ENCODE measurements around the gene TPM4.
"Not testable (repeated sequence)": the region's sequence is repeated elsewhere in the genome, so short reads cannot be mapped to it uniquely, and the experiment has no call there.

The TPM4 gene

DNA sequence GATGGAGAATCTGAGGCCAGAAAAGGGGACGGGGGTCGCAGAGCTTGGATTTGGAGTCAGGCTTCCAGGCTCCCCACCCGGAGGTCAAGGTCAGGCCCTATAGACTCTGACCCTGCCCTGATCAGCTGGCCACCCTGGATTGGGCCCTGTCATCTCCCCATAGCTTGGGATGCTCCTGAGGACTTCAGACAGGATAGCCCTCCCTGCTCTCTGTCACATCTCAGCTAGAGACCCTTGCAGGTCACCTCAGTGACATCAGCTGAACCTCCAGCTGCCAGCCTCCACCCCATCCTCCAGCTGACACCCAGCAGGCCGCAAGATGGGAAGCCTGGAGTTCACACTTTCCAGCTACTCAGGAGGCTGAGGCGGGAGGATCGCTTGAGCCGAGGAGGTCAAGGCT is 2.8 kb upstream of the TPM4 start:
- no peak for DNase-seq (ENCODE audit: low read depth in 3 of 3)

GRCh38 chr19:16073988-16074387 is 2.3 kb upstream of the TPM4 start:
- DNase-seq (ENCODE audit: low read depth in 3 of 3), result no peak

- DNase-seq (ENCODE audit: low read depth in 3 of 3), result no peak
Observed at GRCh38 chr19:16074488-16075365, 1.6 kb upstream of the TPM4 start.

GRCh38 chr19:16075430-16076153 is 703 bp upstream of the TPM4 start:
- no peak for DNase-seq (ENCODE audit: low read depth in 3 of 3)

DNA sequence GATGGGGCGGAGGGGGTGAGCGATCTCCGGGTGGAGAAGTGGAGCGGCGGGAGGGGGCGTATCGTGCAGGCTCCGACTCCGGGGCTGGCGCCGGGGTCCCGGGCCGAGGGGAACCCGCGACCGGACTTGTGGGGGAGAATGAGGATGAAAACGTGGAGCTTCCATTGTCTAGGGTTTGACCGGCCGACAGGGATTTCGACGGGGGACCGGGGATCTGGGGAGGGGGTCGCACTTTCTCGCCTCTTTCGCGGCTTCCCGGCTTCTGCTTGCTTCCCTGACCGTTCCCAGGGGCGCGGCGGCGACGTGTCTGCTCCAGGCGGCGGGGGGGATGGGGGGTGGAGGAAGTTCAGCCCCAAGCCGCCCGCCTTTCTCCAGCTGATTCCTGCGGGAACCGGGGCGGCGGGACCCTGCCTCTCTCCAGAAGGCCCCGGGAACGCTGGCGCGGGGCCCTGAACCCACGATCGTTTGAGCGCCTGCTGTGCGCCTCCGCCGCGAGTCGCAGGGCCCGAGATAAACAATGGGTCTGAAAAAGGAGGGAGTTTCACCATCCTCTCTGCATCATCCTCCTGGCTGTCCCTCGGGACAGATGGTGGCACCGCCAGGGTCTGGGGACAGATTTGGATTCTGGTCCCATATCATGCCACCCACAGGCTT is 790 bp downstream of the TPM4 start:
- DNase-seq (ENCODE audit: low read depth in 3 of 3), result no peak

- DNase-seq (ENCODE audit: low read depth in 3 of 3), result no peak
Observed at GRCh38 chr19:16077984-16078758, 1.9 kb downstream of the TPM4 start.

DNA sequence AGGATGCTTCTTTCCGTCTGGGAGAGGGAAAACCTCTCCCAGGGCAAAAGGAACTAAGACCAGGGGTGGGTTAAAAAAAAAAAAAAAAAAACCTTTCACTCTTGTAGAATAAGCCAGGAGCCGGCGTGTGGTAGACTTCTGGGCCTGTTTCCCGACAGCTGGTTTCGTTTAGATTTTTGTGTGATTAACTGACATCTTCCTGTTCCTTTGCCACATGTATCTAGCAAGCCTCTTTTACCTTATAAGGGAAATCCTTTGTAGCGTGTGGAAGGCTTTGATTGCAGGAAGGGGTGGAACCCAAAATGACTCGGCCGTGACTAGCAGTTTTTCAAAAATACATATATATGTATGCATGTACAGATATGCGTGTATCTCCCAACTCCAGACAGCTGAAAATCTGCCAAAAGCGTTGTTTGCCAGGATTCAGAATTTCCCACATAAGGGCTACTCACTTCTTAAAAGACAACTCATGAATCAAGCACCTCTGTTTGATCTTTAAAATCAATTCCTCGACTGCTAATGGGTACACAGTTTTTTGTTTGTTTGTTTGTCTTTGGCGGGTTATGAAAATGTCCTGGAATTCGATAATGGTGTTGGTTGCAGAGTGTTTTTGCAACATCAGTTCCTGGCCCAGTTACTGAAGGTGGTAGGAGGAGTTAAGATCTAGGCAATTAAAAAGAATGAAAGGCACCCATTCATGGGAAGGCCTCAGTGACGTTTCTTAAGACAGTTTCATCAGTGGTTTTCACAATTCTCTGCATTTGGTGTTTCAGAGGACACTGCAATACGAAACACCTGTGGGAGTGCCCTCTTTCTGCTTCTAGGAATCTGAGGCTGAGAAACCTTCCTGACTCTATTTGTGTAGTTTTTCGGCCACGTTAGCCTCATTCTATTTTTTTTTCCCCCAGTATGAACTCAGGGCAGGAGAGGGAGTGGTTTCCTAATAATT is 2.7 kb downstream of the TPM4 start:
- peak in 1 of 3 donors; percentile 45 for DNase-seq (ENCODE audit: low read depth in 3 of 3)

GRCh38 chr19:16084067-16084685 is 7.9 kb downstream of the TPM4 start:
- DNase-seq (ENCODE audit: low read depth in 3 of 3), result no peak

- no peak for DNase-seq (ENCODE audit: low read depth in 3 of 3)
Observed at GRCh38 chr19:16085115-16085514, 8.8 kb downstream of the TPM4 start.

GRCh38 chr19:16087404-16087803 is 11.1 kb downstream of the TPM4 start:
- DNase-seq (ENCODE audit: low read depth in 3 of 3), result not testable (repeated sequence)

GRCh38 chr19:16087940-16088339 is 11.6 kb downstream of the TPM4 start:
- no peak for DNase-seq (ENCODE audit: low read depth in 3 of 3)

- no peak for DNase-seq (ENCODE audit: low read depth in 3 of 3)
Observed at GRCh38 chr19:16088351-16089009, 12.2 kb downstream of the TPM4 start.

DNA sequence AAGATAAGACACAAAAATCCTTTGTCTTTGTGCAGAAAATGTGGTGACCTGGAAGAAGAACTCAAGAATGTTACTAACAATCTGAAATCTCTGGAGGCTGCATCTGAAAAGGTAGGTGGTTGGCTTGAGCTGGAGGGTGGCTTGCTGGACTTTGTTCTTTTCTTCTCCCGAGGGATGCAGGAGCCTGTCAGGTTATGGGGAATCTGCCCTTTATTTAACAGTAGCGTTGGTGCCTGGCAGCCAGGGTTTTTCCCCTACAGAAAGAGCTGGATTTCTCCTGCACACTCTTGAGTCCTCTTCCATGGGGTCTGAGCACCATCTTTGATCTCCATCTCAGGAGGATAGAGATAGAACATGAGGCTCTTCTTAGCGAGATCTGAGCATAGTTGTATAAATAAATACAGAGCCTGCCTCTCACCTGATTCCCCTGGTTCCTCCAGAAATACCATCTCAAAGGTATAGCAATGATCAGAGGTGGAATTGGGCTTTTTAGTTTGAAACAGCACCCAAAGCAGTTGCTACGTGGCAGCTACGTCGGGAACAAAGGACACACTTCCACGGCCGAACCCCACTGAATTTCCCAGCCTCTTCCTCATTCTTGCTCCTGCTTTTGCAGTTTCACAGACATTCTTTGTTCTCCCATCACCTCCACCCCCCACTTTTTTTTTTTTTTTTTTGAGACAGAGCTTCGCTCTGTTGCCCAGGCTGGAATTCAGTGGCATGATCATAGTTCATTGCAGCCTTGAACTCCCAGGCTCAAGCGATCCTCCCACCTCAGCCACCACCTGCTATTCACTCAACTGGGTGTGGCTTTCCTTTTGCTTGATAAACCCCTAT is 12.9 kb downstream of the TPM4 start:
- no peak for DNase-seq (ENCODE audit: low read depth in 3 of 3)

DNA sequence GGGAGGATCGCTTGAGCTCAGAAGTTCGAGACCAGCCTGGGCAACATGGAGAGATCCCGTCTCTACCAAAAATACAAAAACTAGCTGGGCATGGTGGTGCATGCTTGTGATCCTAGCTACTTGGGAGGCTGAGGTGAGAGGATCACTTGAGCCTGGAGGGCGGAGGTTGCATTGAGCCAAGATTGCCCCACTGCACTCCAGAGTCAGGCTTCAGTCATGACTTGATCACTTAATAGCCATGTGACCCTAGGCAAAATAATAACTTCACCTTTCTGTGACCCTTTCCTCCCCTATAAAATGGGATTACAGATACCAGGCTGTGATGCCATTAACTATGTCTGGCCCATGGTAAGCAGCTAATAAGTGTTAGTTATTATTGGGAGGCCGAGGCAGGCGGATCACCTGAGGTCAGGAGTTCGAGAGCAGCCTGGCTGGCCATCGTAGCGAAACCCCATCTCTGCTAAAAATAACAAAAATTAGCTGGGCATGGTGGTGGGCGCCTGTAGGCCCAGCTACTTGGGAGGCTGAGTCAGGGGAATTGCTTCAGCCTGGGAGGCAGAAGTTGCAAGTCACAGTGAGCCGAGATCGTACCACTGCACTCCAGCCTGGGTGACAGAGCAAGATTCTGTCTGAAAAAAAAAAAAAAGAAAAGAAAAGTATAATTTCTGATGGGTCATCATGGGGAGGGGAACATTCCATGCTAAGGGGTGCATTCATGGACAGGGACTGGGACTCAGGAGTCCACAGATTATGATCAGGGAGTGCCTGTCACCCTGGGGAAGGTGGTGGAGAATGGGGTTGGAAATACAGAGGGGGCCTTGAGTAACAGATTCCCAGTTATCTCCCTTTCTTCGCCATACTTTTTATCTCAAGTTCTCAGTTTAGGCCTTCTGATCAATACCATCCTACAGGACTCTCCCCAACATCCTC is 15.5 kb downstream of the TPM4 start:
- no peak for DNase-seq (ENCODE audit: low read depth in 3 of 3)

DNA sequence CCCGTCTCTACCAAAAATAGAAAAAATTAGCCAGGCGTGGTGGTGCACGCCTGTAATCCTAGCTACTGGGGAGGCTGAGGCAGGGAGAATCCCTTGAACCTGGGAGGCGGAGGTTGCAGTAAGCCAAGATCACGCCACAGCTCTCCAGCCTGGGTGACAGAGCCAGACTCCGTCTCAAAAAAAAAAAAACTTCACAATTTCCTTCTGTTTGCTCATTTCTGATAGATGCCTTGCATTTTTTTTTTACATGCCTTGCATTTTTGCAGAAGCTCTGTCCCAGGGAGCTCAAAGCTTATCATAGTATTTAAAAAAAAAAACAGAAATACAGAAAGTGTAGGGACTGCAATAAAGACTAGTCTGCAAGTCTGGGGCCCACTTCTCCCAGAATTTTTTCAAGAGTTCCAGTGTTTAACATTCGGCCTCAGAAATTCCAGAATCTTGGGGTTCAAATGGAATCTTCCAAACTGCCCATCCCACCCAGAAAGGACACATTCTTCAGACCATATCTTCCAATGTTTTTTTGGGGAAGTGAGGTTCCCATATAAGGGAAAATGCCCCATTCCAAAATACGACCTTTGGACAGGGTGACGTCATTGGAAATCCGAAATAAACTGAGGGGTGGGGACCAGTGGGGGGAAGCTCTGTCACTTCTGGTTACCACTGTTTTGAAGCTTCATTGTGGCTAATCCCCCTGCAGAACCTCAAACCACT is 18.2 kb downstream of the TPM4 start:
- DNase-seq (ENCODE audit: low read depth in 3 of 3), result no peak

GRCh38 chr19:16095071-16095571 is 18.8 kb downstream of the TPM4 start:
- no peak for DNase-seq (ENCODE audit: low read depth in 3 of 3)
